CD1c-positive myeloid dendritic cell (primary cell): ENCODE measurements around the gene CEP295NL.
A peak's percentile ranks its signal among the peaks of the same experiment; 100 is the strongest.
"Not testable (repeated sequence)": the region's sequence is repeated elsewhere in the genome, so short reads cannot be mapped to it uniquely, and the experiment has no call there.

Experiments
- DNase-seq: peaks from one replicate; pipeline ENCODE4 v3.0.0-alpha.2; 2016; ENCODE audit errors: extremely low spot score

CEP295NL gene, protein sequence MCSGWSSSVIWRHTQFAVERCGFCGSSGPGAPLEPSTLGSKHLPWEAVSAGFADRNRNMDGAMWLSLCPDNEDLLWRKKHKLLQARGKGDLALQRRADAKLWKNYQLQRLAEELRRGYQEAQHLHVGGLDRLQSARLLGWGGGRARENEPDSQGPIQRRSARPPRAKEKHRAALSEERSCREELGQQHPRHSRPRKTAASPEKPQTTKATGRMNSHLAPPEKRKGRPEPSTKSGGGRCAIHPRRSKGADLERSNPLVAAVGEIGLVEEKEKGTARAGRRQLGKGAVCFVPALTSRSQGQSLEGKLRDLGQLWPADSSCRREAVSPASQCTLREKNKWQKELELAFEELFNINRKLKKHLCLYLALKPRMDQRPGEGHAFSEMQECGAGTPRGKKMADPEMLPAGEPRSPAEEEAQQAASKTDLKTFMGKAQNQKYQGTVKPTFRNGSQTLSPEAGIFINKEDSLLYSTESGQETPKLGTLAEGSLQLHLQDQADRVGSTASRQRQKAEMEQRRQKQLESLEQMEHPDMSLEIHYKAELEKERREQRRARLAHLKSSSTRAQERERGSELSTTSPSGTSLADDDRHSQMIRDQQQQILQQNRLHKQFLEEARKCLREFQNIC

GRCh38 chr17:78903101-78903779 lies at the start of gene CEP295NL:
CEP295NL (minus strand) TSS chr17:78903201; CDS start chr17:78901828, 1,373 bp downstream.
- peak; percentile 67 for DNase-seq

- DNase-seq = no peak
Measured at GRCh38 chr17:78952706-78953105, 49.7 kb upstream of the CEP295NL start.

GRCh38 chr17:78951967-78952551 lies 49.1 kb upstream of the CEP295NL start:
- DNase-seq = no peak

DNA sequence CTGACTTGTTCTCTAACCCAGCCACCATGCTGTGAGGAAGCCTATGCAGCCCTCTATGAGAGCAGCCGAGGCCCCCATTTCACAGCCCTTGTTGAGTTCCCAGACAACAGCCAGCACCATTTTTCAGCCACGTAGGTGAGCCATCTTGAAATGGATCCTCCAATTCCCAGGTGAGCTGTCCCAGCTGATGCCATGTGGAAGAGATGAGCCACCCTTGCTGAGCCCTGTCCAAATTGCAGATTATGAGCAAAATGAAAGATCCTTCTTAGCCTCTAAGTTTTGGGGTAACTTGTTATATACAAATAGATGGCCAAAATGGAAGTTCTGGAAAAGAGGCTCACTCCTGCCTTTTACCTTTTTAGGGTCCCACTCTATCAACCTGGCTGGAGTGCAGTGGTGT lies 47.9 kb upstream of the CEP295NL start:
- DNase-seq = no peak

- no peak for DNase-seq
Measured at GRCh38 chr17:78947235-78948149, 44.5 kb upstream of the CEP295NL start.

- peak; percentile 13 for DNase-seq
Measured at GRCh38 chr17:78946631-78947030, 43.6 kb upstream of the CEP295NL start.

DNA sequence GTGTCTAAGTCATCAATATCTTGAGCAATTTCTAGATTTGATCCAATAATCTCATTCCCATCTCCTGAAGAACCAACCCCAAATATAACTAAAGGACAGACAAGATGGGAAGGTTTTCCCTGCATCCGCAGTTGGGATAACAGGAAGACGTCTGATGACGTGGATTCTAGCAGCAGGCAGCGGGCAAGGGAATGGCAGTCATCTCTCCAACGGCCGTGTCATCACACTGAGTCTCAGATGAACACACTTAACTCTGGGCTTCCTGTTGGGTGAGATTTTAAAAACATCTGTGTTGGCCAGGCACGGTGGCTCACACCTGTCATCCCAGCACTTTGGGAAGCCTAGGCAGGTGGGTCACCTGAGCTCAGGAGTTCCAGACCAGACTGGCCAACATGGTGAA lies 43.1 kb upstream of the CEP295NL start:
- DNase-seq = no peak

DNA sequence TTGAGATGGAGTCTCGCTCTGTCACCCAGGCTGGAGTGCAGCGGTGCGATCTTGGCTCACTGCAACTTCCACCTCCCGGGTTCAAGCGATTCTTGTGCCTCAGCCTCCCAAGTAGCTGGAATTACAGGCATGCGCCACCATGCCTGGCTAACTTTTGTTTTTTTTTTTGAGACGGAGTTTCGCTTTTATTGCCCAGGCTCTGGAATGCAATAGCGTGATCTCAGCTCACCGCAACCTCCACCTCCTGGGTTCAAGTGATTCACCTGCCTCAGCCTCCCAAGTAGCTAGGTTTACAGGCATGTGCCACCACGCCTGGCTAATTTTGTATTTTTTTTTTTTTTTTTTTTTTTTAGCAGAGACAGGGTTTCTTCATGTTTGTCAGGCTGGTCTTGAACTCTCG lies 42.5 kb upstream of the CEP295NL start:
- DNase-seq = not testable (repeated sequence)

DNA sequence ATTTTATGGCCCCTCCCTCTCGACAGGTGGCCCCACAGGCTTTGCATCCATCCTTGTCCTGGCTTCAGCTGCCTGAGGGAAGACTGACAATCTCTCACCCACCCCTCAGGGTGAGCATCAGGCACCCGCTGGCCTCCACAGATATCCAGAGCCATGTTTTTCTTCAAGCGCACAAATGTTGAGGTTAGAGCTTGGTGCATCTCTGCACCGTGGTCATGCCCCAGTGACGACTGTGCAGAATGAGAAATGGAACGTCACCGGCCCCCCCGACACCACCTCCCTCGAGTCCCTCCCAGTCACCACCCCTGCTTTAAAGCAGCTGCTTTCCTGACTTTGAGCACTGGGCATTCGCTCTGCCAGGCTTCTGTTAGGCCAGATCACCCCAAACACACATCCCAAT lies 42.0 kb upstream of the CEP295NL start:
- no peak for DNase-seq

DNA sequence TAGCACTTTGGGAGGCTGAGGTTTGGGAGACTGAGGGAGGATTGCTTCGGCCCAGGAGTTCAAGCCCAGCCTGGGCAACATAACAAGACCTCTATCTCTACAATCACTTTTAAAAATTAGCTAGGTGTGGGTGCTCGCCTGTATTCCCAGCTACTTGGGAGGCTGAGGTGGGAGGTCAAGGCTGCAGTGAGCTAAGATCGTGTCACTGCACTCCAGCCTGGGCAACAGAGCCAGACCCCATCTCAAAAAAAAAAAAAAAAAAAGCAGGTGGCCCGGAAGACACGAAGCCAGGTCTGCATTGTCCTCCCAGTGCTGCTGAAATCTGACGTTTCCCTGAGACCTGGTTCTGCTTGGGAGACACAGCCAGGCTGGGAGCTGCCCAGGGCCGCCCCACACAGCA lies 41.0 kb upstream of the CEP295NL start:
- no peak for DNase-seq

DNA sequence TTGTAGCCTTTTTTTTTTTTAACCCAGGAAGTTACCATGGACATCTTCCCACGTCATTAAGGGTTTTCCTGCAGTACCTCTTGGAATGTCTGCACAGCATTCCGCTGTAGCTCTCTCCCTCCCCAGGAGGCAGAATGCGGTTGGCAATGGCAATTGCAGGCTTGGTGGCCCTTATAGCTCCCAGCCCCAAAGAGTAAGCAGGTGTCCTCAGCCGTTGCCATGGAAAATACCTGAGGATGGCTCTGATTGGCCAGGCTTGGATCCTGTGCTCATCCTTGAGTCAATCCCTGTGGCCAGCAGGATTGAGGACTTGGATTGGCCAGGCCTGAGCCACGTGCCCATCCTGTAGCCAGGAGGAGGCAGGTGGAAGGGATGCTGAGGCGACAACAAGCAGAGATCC lies 37.7 kb upstream of the CEP295NL start:
- no peak for DNase-seq

DNA sequence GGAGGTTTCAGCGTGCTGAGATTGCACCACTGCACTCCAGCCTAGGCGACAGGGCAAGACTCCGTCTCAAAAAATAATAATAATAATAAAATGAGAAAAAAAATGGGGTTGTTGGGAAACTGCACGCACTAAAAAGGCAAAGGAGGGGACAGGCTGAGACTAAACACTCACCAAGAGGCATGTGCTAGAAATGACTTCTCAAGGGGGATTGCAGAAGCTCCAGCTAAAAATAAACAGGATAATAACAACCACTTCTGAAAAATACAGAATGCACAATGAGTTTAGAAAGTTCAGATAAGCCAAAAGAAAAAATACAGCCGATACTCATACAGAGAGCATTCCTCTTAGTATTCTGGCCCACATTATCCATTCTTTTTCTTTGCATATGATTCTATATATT lies 37.3 kb upstream of the CEP295NL start:
- no peak for DNase-seq

GRCh38 chr17:78939615-78940014 lies 36.6 kb upstream of the CEP295NL start:
- DNase-seq = no peak

GRCh38 chr17:78937561-78937960 lies 34.6 kb upstream of the CEP295NL start:
- no peak for DNase-seq

GRCh38 chr17:78935419-78936323 lies 32.7 kb upstream of the CEP295NL start:
- no peak for DNase-seq

DNA sequence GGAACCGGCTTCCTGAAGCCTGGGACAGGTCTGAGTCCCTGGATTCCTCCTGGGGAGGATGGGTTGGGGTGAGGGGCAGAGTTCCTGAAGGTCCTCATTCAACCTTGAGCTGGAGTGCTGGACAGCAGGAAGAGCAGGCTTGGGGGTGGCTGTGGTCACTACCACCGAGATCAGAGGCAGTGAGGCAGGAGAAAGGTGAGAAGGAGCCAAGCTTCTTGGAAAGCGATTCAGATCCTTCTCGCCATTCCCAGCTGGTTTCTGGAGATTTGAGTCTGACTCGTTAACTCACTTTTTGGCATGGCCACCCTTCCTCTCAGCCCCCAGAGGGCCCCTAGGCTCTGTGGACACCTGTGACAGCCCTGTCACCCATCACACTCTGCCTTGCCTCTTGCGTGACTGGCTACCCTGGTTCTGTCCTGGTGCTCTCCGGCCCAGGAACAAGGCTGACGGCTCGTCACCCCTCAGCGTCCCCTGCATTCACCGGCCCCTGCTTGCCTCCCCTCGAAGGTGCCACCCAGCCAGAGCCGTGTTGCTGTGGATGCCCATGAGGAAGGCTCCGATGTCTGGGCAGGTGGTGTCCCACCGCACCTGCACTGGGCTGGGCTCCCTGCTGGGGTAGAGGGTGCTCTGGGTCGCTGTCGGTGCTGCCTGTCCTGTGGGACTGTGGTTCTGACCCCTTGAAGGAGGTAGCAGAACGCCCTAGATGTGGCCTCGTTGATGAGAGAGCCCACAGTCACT lies 31.8 kb upstream of the CEP295NL start:
- DNase-seq = no peak

DNA sequence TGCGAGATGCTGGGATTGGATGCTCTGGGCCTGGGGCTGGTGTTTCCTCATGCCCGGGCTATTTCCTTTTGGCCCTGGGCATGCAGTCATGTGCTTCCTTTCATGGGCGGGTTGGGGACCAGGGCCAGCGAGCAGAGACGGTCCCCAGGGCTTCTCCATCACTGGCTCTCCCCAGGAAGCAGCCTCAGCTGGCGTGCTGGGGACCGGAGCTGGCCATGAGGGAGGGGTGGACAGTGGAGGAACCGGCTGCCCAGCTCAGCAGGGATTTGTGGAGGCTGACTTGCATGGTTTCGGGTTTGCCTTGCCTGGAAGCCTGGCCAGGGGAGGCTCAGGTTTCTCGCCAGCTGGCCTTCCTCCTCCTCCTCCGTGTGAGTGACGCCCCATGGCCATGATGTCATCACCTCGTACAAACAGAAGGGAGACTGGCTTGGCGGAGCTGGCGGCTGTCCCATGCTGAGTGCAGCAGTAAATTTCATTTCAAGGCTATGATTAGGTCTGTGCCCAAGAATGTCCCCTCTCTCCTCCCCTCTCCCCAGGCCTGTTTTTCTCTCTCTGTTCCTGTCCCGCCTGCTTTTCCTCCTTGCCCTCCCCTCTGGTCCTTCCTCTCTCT lies 31.1 kb upstream of the CEP295NL start:
- peak; percentile 57 for DNase-seq

- DNase-seq = peak; percentile 34
Measured at GRCh38 chr17:78933025-78933958, 30.3 kb upstream of the CEP295NL start.
